HCT116 (cell line): ENCODE data around the gene AMOTL2. TPM values are rescaled to one million over a fixed set of nuclear protein-coding genes. Genes with fewer than 3 reads are reported as not detected.

Experiments
- ATAC-seq: fragments of 200-7000 bp; cut with Tn5 transposase; 2 replicates; pipeline ENCODE4 v1.9.1; 2020; ENCODE audit warnings: mild to moderate bottlenecking, moderate library complexity
- BruUV-seq: library from RNA; stranded (reverse); fragments of 400-500 nt; replicated peaks from 2 replicates; lab custom pipeline; 2021; lab: Mats Ljungman, UMichigan
- CTCF ChIA-PET: fragments of 300-600 bp; sonication (Branson Sonifier 250); formaldehyde crosslinking; loops from one replicate; lab custom pipeline; 2021; ENCODE audit warnings: antibody characterized with exemption; lab: Charles Lee
- POLR2A ChIA-PET: fragments of 300-600, 350-600 bp; sonication (Branson Sonifier 250); formaldehyde crosslinking; loops from one replicate; lab custom pipeline; 2021; ENCODE audit warnings: antibody characterized with exemption; lab: Charles Lee
- RAD21 ChIA-PET, 2 experiments: fragments of 300-600 bp; sonication (Branson Sonifier 250); formaldehyde crosslinking; loops; one replicate each; lab custom pipeline; 2023; ENCODE audit warnings: low total read pairs in 2 of 2; ENCODE audit not compliant: uncharacterized antibody in 2 of 2, unreplicated experiment in 2 of 2, low non-redundant PET in 1 of 2; lab: Charles Lee
- DNase-seq: peaks from one replicate; pipeline ENCODE4 v3.0.0-alpha.2; 2010; ENCODE audit warnings: low read depth, low spot score
- H2AFZ ChIP-seq: fragments of 200-600 bp; shearing (Covaris generic), sonication (generic); 2 replicates; pipeline ENCODE4 v1.6.1; 2017; ENCODE audit warnings: low read depth, mixed run types, mixed read lengths, antibody characterized with exemption, low read length; ENCODE audit not compliant: poor library complexity, severe bottlenecking
- H3K27ac ChIP-seq: 2 replicates; pipeline ENCODE4 v1.5.1; 2012; ENCODE audit warnings: low read depth, low read length
- H3K27me3 ChIP-seq: fragments of 200-600 bp; sonication (generic); 2 replicates; pipeline ENCODE4 v1.6.1; 2016; ENCODE audit warnings: mixed run types, low read length, mixed read lengths; ENCODE audit not compliant: insufficient read depth
- H3K36me3 ChIP-seq, 2 experiments: fragments of 200-500 bp in 1 of 2; fragments of 200-600 bp in 1 of 2; sonication (Bioruptor generic) in 1 of 2; sonication (generic) in 1 of 2; 2 replicates each; pipeline versions ENCODE4 v1.5.1 to v1.6.1; 2014 to 2016; ENCODE audit warnings: low read length in 2 of 2, inconsistent platforms in 1 of 2, mixed read lengths in 1 of 2, mixed run types in 1 of 2; ENCODE audit not compliant: insufficient read depth in 2 of 2, control insufficient read depth in 1 of 2
- H3K4me1 ChIP-seq, 2 experiments: fragments of 200-600 bp in 1 of 2; sonication (generic) in 1 of 2; 2 replicates each; pipeline versions ENCODE4 v1.5.1 to v1.6.1; 2012 to 2017; ENCODE audit warnings: low read length in 2 of 2, inconsistent platforms in 1 of 2, mild to moderate bottlenecking in 1 of 2, mixed read lengths in 1 of 2, mixed run types in 1 of 2, moderate library complexity in 1 of 2; ENCODE audit not compliant: insufficient read depth in 2 of 2, control insufficient read depth in 1 of 2
- H3K4me2 ChIP-seq: fragments of 200-600 bp; sonication (generic); 2 replicates; pipeline ENCODE4 v1.6.1; 2017; ENCODE audit warnings: mixed run types, low read length, mixed read lengths
- H3K4me3 ChIP-seq, 2 experiments: fragments of 200-600 bp in 1 of 2; sonication (generic) in 1 of 2; replicated peaks in 1 of 2; 2 replicates each; pipeline ENCODE4 v1.5.1; 2011 to 2016; ENCODE audit warnings: low read length in 2 of 2, control low read depth in 1 of 2, low read depth in 1 of 2, mild to moderate bottlenecking in 1 of 2, mixed read lengths in 1 of 2, mixed run types in 1 of 2
- H3K79me2 ChIP-seq: fragments of 200-600 bp; sonication (generic); 2 replicates; pipeline ENCODE4 v1.6.1; 2017; ENCODE audit warnings: mild to moderate bottlenecking, mixed run types, low read length, moderate library complexity, mixed read lengths; ENCODE audit not compliant: insufficient read depth
- H3K9ac ChIP-seq: fragments of 200-600 bp; sonication (generic); 2 replicates; pipeline ENCODE4 v1.6.1; 2016; ENCODE audit warnings: low read length, mixed read lengths
- H3K9me2 ChIP-seq: fragments of 200-600 bp; sonication (generic), shearing (Covaris generic); 2 replicates; pipeline ENCODE4 v1.6.1; 2017; ENCODE audit warnings: mixed run types, mild to moderate bottlenecking, moderate library complexity; ENCODE audit not compliant: insufficient read depth
- H3K9me3 ChIP-seq, 2 experiments: fragments of 200-500 bp in 1 of 2; fragments of 200-600 bp in 1 of 2; sonication (Bioruptor generic) in 1 of 2; sonication (generic) in 1 of 2; 2 replicates each; pipeline ENCODE4 v1.6.1; 2014 to 2017; ENCODE audit warnings: low read length in 2 of 2, mixed read lengths in 2 of 2, inconsistent platforms in 1 of 2, low read depth in 1 of 2, mild to moderate bottlenecking in 1 of 2, mixed run types in 1 of 2, moderate library complexity in 1 of 2; ENCODE audit not compliant: control insufficient read depth in 1 of 2, insufficient read depth in 1 of 2
- H4K20me1 ChIP-seq: fragments of 200-600 bp; sonication (generic), shearing (Covaris generic); 2 replicates; pipeline ENCODE4 v1.6.1; 2017; ENCODE audit warnings: mixed run types, mild to moderate bottlenecking, moderate library complexity; ENCODE audit not compliant: insufficient read depth
- CBX3 ChIP-seq: IDR thresholded peaks from 2 replicates; pipeline ENCODE4 v1.6.1; 2012; ENCODE audit warnings: low read depth
- EGR1 ChIP-seq: IDR thresholded peaks from 2 replicates; pipeline ENCODE4 v1.6.1; 2012; ENCODE audit warnings: low read depth
- ELF1 ChIP-seq: IDR thresholded peaks from 2 replicates; pipeline ENCODE4 v1.6.1; 2012; ENCODE audit warnings: low read depth, borderline replicate concordance
- EZH2 ChIP-seq: fragments of 200-600 bp; sonication (generic); IDR thresholded peaks from 2 replicates; pipeline ENCODE4 v1.6.1; 2017; ENCODE audit warnings: antibody characterized with exemption, mixed run types
- EZH2phosphoT487 ChIP-seq: fragments of 200-600 bp; IDR thresholded peaks from 2 replicates; pipeline ENCODE4 v1.6.1; 2018; ENCODE audit warnings: antibody characterized with exemption, borderline replicate concordance
- FOSL1 ChIP-seq: IDR thresholded peaks from 2 replicates; pipeline ENCODE4 v1.6.1; 2012; ENCODE audit warnings: low read depth
- JUND ChIP-seq: IDR thresholded peaks from 2 replicates; pipeline ENCODE4 v1.6.1; 2012
- POLR2AphosphoS5 ChIP-seq: IDR thresholded peaks from 2 replicates; pipeline ENCODE4 v1.6.1; 2011; ENCODE audit warnings: mild to moderate bottlenecking, low read depth, low read length, moderate library complexity
- SIN3A ChIP-seq: IDR thresholded peaks from 2 replicates; pipeline ENCODE4 v1.6.1; 2012; ENCODE audit warnings: low read depth
- SP1 ChIP-seq: IDR thresholded peaks from 2 replicates; pipeline ENCODE4 v1.6.1; 2012; ENCODE audit warnings: low read depth
- SRF ChIP-seq: IDR thresholded peaks from 2 replicates; pipeline ENCODE4 v1.6.1; 2012; ENCODE audit warnings: low read depth
- YY1 ChIP-seq: IDR thresholded peaks from 2 replicates; pipeline ENCODE4 v1.6.1; 2011; ENCODE audit warnings: low read length, low read depth, moderate library complexity, mild to moderate bottlenecking; ENCODE audit not compliant: insufficient replicate concordance; ENCODE audit errors: extremely low read depth
- ZFX ChIP-seq: fragments of 450-650 bp; IDR thresholded peaks from 2 replicates; pipeline ENCODE4 v1.6.1; 2017
- intact Hi-C: fragments of 100-400 bp; cut with micrococcal nuclease; formaldehyde crosslinking; loops from 2 replicates; pipeline ENCODE4 v1.10.0; 2022
- total RNA-seq: library from RNA; stranded (reverse); gene quantifications from one replicate; pipeline ENCODE4 v1.2.1, GENCODE V29; 2021; ENCODE audit not compliant: unreplicated experiment
- TF ChIP-seq, protein P1 (sequence below): IDR thresholded peaks from 2 replicates; pipeline ENCODE4 v1.6.1; 2012
- TF ChIP-seq, protein P2 (sequence below): IDR thresholded peaks from 2 replicates; pipeline ENCODE4 v1.6.1; 2012
- TF ChIP-seq, protein P3 (sequence below), 3 experiments: fragments of 200-600 bp in 1 of 3; sonication (generic) in 1 of 3; IDR thresholded peaks in 2 of 3; conservative IDR thresholded peaks in 1 of 3; 2 replicates each; pipeline ENCODE4 v1.5.1; 2012 to 2017; ENCODE audit warnings: low read depth in 2 of 3, low read length in 2 of 3, antibody characterized with exemption in 1 of 3, borderline replicate concordance in 1 of 3, control low read depth in 1 of 3, mild to moderate bottlenecking in 1 of 3, mixed read lengths in 1 of 3, mixed run types in 1 of 3, moderate library complexity in 1 of 3; ENCODE audit not compliant: insufficient read depth in 1 of 3
- TF ChIP-seq, protein P4 (sequence below): IDR thresholded peaks from 2 replicates; pipeline ENCODE4 v1.6.1; 2012; ENCODE audit warnings: low read depth
- TF ChIP-seq, protein P5 (sequence below): IDR thresholded peaks from 2 replicates; pipeline ENCODE4 v1.6.1; 2011; ENCODE audit warnings: mild to moderate bottlenecking, low read length, moderate library complexity; ENCODE audit not compliant: insufficient replicate concordance; ENCODE audit errors: extremely low read depth

AMOTL2 gene
- total RNA-seq, 1 experiment from 2014 or later = 54.0 TPM

DNA sequence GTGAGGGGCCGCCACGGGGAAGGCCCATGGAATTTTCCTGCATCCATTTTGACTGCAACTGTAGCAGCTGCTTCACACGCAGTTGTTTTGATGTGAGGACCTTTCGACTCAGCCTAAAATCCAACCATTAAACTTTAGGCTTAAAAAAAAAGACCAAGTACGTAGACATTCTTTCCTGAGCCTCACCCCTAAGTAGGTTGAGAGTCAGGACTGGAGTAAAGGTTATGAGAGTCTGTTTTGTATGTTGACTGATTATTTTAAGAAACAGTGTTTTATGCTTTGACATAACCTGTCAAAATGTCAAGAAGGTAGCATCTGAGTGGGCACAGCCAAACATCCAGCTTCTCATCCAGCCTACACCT lies 45.7 kb upstream of the AMOTL2 start:
- DNase-seq (no peak), ATAC-seq (no peak)
- H3K9ac ChIP-seq = no peak overlapping the region
- no peaks in the 10 kb centered on the region for H3K79me2 ChIP-seq
- H3K4me3 ChIP-seq = no peak overlapping the region
- POLR2A ChIA-PET = no interaction called here
- no peak for TF ChIP-seq YY1
- no peak for TF ChIP-seq EZH2
- TF ChIP-seq, protein P1, sequence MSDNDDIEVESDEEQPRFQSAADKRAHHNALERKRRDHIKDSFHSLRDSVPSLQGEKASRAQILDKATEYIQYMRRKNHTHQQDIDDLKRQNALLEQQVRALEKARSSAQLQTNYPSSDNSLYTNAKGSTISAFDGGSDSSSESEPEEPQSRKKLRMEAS = no peak
- TF ChIP-seq ELF1 = no peak
- TF ChIP-seq EZH2phosphoT487 = no peak
- TF ChIP-seq ZFX = no peak
- TF ChIP-seq FOSL1 = no peak
- TF ChIP-seq, protein P2, sequence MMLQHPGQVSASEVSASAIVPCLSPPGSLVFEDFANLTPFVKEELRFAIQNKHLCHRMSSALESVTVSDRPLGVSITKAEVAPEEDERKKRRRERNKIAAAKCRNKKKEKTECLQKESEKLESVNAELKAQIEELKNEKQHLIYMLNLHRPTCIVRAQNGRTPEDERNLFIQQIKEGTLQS = no peak
- TF ChIP-seq SP1 = no peak
- TF ChIP-seq CBX3 = no peak
- TF ChIP-seq POLR2AphosphoS5 = no peak
- TF ChIP-seq, protein P3, sequence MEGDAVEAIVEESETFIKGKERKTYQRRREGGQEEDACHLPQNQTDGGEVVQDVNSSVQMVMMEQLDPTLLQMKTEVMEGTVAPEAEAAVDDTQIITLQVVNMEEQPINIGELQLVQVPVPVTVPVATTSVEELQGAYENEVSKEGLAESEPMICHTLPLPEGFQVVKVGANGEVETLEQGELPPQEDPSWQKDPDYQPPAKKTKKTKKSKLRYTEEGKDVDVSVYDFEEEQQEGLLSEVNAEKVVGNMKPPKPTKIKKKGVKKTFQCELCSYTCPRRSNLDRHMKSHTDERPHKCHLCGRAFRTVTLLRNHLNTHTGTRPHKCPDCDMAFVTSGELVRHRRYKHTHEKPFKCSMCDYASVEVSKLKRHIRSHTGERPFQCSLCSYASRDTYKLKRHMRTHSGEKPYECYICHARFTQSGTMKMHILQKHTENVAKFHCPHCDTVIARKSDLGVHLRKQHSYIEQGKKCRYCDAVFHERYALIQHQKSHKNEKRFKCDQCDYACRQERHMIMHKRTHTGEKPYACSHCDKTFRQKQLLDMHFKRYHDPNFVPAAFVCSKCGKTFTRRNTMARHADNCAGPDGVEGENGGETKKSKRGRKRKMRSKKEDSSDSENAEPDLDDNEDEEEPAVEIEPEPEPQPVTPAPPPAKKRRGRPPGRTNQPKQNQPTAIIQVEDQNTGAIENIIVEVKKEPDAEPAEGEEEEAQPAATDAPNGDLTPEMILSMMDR (IDR thresholded peaks at IDR 0.05 in 2 of 3, conservative IDR thresholded peaks at IDR 0.05 in 1 of 3; ENCODE audit: borderline replicate concordance in 1 of 3, insufficient read depth in 1 of 3, low read depth in 2 of 3, low read length in 2 of 3) = no peak
- TF ChIP-seq EGR1 = no peak
- TF ChIP-seq SRF = no peak
- TF ChIP-seq JUND = no peak
- no peak for TF ChIP-seq SIN3A
- TF ChIP-seq, protein P4, sequence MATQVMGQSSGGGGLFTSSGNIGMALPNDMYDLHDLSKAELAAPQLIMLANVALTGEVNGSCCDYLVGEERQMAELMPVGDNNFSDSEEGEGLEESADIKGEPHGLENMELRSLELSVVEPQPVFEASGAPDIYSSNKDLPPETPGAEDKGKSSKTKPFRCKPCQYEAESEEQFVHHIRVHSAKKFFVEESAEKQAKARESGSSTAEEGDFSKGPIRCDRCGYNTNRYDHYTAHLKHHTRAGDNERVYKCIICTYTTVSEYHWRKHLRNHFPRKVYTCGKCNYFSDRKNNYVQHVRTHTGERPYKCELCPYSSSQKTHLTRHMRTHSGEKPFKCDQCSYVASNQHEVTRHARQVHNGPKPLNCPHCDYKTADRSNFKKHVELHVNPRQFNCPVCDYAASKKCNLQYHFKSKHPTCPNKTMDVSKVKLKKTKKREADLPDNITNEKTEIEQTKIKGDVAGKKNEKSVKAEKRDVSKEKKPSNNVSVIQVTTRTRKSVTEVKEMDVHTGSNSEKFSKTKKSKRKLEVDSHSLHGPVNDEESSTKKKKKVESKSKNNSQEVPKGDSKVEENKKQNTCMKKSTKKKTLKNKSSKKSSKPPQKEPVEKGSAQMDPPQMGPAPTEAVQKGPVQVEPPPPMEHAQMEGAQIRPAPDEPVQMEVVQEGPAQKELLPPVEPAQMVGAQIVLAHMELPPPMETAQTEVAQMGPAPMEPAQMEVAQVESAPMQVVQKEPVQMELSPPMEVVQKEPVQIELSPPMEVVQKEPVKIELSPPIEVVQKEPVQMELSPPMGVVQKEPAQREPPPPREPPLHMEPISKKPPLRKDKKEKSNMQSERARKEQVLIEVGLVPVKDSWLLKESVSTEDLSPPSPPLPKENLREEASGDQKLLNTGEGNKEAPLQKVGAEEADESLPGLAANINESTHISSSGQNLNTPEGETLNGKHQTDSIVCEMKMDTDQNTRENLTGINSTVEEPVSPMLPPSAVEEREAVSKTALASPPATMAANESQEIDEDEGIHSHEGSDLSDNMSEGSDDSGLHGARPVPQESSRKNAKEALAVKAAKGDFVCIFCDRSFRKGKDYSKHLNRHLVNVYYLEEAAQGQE = no peak
- TF ChIP-seq, protein P5, sequence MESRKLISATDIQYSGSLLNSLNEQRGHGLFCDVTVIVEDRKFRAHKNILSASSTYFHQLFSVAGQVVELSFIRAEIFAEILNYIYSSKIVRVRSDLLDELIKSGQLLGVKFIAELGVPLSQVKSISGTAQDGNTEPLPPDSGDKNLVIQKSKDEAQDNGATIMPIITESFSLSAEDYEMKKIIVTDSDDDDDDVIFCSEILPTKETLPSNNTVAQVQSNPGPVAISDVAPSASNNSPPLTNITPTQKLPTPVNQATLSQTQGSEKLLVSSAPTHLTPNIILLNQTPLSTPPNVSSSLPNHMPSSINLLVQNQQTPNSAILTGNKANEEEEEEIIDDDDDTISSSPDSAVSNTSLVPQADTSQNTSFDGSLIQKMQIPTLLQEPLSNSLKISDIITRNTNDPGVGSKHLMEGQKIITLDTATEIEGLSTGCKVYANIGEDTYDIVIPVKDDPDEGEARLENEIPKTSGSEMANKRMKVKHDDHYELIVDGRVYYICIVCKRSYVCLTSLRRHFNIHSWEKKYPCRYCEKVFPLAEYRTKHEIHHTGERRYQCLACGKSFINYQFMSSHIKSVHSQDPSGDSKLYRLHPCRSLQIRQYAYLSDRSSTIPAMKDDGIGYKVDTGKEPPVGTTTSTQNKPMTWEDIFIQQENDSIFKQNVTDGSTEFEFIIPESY = no peak
- H3K36me3 ChIP-seq = no peaks in the 10 kb centered on the region
- no peak overlapping the region for H2AFZ ChIP-seq
- H3K4me2 ChIP-seq = no peak overlapping the region
- H4K20me1 ChIP-seq = no peaks in the 10 kb centered on the region
- BruUV-seq = no TSS peak
- H3K27me3 ChIP-seq = no peaks in the 10 kb centered on the region
- H3K9me2 ChIP-seq = no peaks in the 10 kb centered on the region
- intact Hi-C loops = no loop called here
- H3K9me3 ChIP-seq = no peaks in the 10 kb centered on the region
- no peak overlapping the region for H3K27ac ChIP-seq
- peaks cover 0 to 5% of the 10 kb centered on the region in 2 experiments; a peak in 2 of 4 replicates for H3K4me1 ChIP-seq
- CTCF ChIA-PET = no interaction called here
- RAD21 ChIA-PET = no interaction called here
